GM23338 (cell line): ENCODE results near the gene RPUSD1. TPM values are rescaled to one million over a fixed set of nuclear protein-coding genes. Genes with fewer than 3 reads are reported as not detected.

ENCODE experiments used
- ATAC-seq: fragments of 200-7000 bp; cut with Tn5 transposase; 3 replicates; pipeline ENCODE4 v1.9.1; 2020
- DNase-seq: peaks from one replicate; pipeline ENCODE4 v3.0.0-alpha.2; 2015; ENCODE audit warnings: low spot score
- H2AFZ ChIP-seq: fragments of 200-600 bp; sonication (generic); 2 replicates; pipeline ENCODE4 v1.8.0; 2016; ENCODE audit warnings: antibody characterized with exemption, mild to moderate bottlenecking, moderate library complexity
- H3F3A ChIP-seq: fragments of 200-600 bp; sonication (generic); replicated peaks from 2 replicates; pipeline ENCODE4 v1.8.0; 2017; ENCODE audit warnings: antibody characterized with exemption, mixed run types, low read depth
- H3K27ac ChIP-seq: fragments of 200-600 bp; sonication (generic); 2 replicates; pipeline ENCODE4 v1.6.1; 2016; ENCODE audit warnings: low read depth
- H3K27me3 ChIP-seq: fragments of 200-600 bp; sonication (generic); 2 replicates; pipeline ENCODE4 v1.8.0; 2016; ENCODE audit warnings: mild to moderate bottlenecking, mixed run types, moderate library complexity; ENCODE audit not compliant: insufficient read depth
- H3K36me3 ChIP-seq: fragments of 200-600 bp; sonication (generic); 2 replicates; pipeline ENCODE4 v1.8.0; 2016; ENCODE audit warnings: mild to moderate bottlenecking; ENCODE audit not compliant: insufficient read depth
- H3K4me1 ChIP-seq: fragments of 200-600 bp; sonication (generic); 2 replicates; pipeline ENCODE4 v1.8.0; 2016; ENCODE audit warnings: mild to moderate bottlenecking, moderate library complexity; ENCODE audit not compliant: insufficient read depth
- H3K4me2 ChIP-seq: fragments of 200-600 bp; sonication (generic); 2 replicates; pipeline ENCODE4 v1.7.1; 2017; ENCODE audit warnings: mixed run types
- H3K4me3 ChIP-seq: fragments of 200-600 bp; sonication (generic); 2 replicates; pipeline ENCODE4 v1.6.1; 2016; ENCODE audit warnings: mixed run types
- H3K79me2 ChIP-seq: fragments of 200-600 bp; sonication (generic); replicated peaks from 2 replicates; pipeline ENCODE4 v1.8.0; 2017; ENCODE audit warnings: mild to moderate bottlenecking; ENCODE audit not compliant: insufficient read depth
- H3K9me2 ChIP-seq: fragments of 200-600 bp; sonication (generic); 2 replicates; pipeline ENCODE4 v1.8.0; 2017; ENCODE audit not compliant: insufficient read depth
- H4K20me1 ChIP-seq: fragments of 200-600 bp; sonication (generic); replicated peaks from 2 replicates; pipeline ENCODE4 v1.8.0; 2017; ENCODE audit warnings: mild to moderate bottlenecking; ENCODE audit not compliant: insufficient read depth
- H3K27ac Mint-ChIP-seq: 2 replicates; pipeline ENCODE4 v1.8.0; 2020; ENCODE audit warnings: inconsistent platforms, mild to moderate bottlenecking, moderate library complexity, mixed read lengths
- H3K27me3 Mint-ChIP-seq: 3 replicates; pipeline ENCODE4 v1.8.0; 2022; ENCODE audit warnings: low read depth, mild to moderate bottlenecking, moderate library complexity, mixed read lengths, inconsistent platforms; ENCODE audit not compliant: insufficient read depth, poor library complexity
- H3K36me3 Mint-ChIP-seq: 3 replicates; pipeline ENCODE4 v1.8.0; 2021; ENCODE audit warnings: low read depth, mild to moderate bottlenecking, inconsistent platforms, moderate library complexity, mixed read lengths
- H3K4me1 Mint-ChIP-seq: 3 replicates; pipeline ENCODE4 v1.8.0; 2020; ENCODE audit warnings: mild to moderate bottlenecking, inconsistent platforms, mixed read lengths
- H3K4me3 Mint-ChIP-seq: 3 replicates; pipeline ENCODE4 v1.8.0; 2021; ENCODE audit warnings: moderate library complexity, mild to moderate bottlenecking, inconsistent platforms, mixed read lengths
- H3K9me3 Mint-ChIP-seq: 3 replicates; pipeline ENCODE4 v1.8.0; 2020; ENCODE audit warnings: moderate library complexity, mild to moderate bottlenecking, inconsistent platforms, mixed read lengths
- CREB1 ChIP-seq: fragments of 250-450 bp; sonication (Bioruptor Pico); IDR thresholded peaks from 2 replicates; pipeline ENCODE4 v1.5.0; 2020; ENCODE audit warnings: low read depth, mild to moderate bottlenecking, moderate library complexity
- EZH2 ChIP-seq: fragments of 200-600 bp; sonication (generic); IDR thresholded peaks from one replicate; pipeline ENCODE4 v1.8.0; 2017; ENCODE audit warnings: antibody characterized with exemption, mild to moderate bottlenecking, low read depth; ENCODE audit not compliant: unreplicated experiment
- EZH2phosphoT487 ChIP-seq: fragments of 200-600 bp; sonication (generic); IDR thresholded peaks from one replicate; pipeline ENCODE4 v1.8.1; 2018; ENCODE audit warnings: antibody characterized with exemption; ENCODE audit not compliant: unreplicated experiment
- JUNB ChIP-seq: IDR thresholded peaks from one replicate; pipeline ENCODE4 v1.6.1; 2016; ENCODE audit warnings: antibody characterized with exemption; ENCODE audit not compliant: unreplicated experiment
- NANOG ChIP-seq: IDR thresholded peaks from 2 replicates; pipeline ENCODE4 v1.6.1; 2016; ENCODE audit warnings: antibody characterized with exemption, borderline replicate concordance
- POLR2AphosphoS5 ChIP-seq: IDR thresholded peaks from 2 replicates; pipeline ENCODE4 v1.6.1; 2016; ENCODE audit warnings: antibody characterized with exemption, low read depth
- STAT1 ChIP-seq: IDR thresholded peaks from one replicate; pipeline ENCODE4 v1.6.1; 2016; ENCODE audit warnings: antibody characterized with exemption; ENCODE audit not compliant: unreplicated experiment
- ZNF114 ChIP-seq: fragments of 250-450 bp; sonication (Bioruptor Pico); IDR thresholded peaks from 2 replicates; pipeline ENCODE4 v1.5.0; 2020; ENCODE audit warnings: mild to moderate bottlenecking, moderate library complexity
- ZNF331 ChIP-seq: fragments of 250-450 bp; sonication (Bioruptor Pico); IDR thresholded peaks from 2 replicates; pipeline ENCODE4 v1.5.0; 2020; ENCODE audit warnings: low read depth, mild to moderate bottlenecking, moderate library complexity
- polyA plus RNA-seq: library from polyadenylated mRNA; unstranded; fragments of >200 nt; fragmentation: Nextera tagmentation; extraction: Ambion mirVana; gene quantifications from 2 replicates; pipeline ENCODE4 v1.2.1, GENCODE V29; 2016
- total RNA-seq: library from RNA; depleted of rRNA; stranded (reverse); fragments of >200 nt; shearing (Covaris generic); gene quantifications from 2 replicates; pipeline ENCODE4 v1.2.3, GENCODE V29; 2014
- TF ChIP-seq, protein P1 (sequence below): IDR thresholded peaks from one replicate; pipeline ENCODE4 v1.6.1; 2018; ENCODE audit warnings: antibody characterized with exemption; ENCODE audit not compliant: unreplicated experiment
- TF ChIP-seq, protein P2 (sequence below): fragments of 250-450 bp; sonication (Bioruptor Pico); IDR thresholded peaks from 2 replicates; pipeline ENCODE4 v1.5.0; 2020; ENCODE audit warnings: mild to moderate bottlenecking, moderate library complexity
- TF ChIP-seq, protein P3 (sequence below): IDR thresholded peaks from 2 replicates; pipeline ENCODE4 v1.6.1; 2016; ENCODE audit warnings: antibody characterized with exemption

The RPUSD1 gene
- total and polyA plus RNA-seq, 2 experiments from 2014 or later = 19.1 to 79.5 TPM

DNA sequence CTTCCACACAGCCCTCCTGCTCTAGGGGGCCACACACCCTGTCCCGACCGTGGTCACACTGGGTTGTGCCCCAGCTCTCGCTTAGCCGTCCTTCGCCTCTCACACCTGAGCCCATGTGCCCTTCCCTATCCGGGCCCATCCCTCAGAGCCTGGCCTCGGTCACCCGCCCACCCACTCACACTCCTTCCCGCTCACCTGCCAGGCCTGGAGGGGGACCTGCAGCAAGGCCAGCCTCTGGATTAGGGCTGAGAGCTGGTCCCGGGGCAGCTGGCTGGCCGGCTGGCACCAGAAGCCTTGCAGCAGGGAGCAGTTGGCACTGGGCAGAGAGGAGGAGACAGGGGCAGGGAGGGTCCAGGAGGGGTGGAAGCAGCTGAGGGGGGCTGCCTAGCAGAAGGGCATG is 9.7 kb downstream of the RPUSD1 start (continued):
- TF ChIP-seq, protein P1, sequence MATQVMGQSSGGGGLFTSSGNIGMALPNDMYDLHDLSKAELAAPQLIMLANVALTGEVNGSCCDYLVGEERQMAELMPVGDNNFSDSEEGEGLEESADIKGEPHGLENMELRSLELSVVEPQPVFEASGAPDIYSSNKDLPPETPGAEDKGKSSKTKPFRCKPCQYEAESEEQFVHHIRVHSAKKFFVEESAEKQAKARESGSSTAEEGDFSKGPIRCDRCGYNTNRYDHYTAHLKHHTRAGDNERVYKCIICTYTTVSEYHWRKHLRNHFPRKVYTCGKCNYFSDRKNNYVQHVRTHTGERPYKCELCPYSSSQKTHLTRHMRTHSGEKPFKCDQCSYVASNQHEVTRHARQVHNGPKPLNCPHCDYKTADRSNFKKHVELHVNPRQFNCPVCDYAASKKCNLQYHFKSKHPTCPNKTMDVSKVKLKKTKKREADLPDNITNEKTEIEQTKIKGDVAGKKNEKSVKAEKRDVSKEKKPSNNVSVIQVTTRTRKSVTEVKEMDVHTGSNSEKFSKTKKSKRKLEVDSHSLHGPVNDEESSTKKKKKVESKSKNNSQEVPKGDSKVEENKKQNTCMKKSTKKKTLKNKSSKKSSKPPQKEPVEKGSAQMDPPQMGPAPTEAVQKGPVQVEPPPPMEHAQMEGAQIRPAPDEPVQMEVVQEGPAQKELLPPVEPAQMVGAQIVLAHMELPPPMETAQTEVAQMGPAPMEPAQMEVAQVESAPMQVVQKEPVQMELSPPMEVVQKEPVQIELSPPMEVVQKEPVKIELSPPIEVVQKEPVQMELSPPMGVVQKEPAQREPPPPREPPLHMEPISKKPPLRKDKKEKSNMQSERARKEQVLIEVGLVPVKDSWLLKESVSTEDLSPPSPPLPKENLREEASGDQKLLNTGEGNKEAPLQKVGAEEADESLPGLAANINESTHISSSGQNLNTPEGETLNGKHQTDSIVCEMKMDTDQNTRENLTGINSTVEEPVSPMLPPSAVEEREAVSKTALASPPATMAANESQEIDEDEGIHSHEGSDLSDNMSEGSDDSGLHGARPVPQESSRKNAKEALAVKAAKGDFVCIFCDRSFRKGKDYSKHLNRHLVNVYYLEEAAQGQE = no peak

DNA sequence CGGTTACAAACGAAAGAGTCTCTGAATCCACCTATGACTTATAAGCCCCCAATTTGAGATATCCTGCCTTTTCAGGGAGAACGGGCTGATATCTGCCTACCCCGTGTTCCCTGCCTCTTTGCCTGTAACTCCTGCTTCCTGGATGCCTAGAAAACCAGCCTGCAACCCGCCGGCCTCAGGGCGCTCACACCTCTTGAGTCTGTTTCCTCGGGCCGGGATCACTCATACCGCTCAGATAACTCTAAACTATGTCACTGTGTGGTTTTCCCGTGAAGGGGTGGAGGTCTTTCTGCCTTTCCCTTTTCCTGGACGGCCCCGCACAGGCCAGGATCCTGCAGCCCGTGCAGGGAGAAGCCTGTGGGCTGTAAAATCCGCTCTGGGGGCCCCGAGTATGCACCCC is 10.4 kb downstream of the RPUSD1 start:
- peaks cover 10% of the 10 kb centered on the region for H3K27me3 Mint-ChIP-seq
- Histone ChIP-seq H3K9me2 (no peaks in the 10 kb centered on the region), H3K4me1 (no peaks in the 10 kb centered on the region), H3K4me3 (no peak overlapping the region), H2AFZ (no peak overlapping the region), H3K27me3 (no peaks in the 10 kb centered on the region), H3F3A (peaks cover 3% of the 10 kb centered on the region; the same call in 1 of the 2 replicates), H3K27ac (no peak overlapping the region), H3K79me2 (no peaks in the 10 kb centered on the region), H3K36me3 (no peaks in the 10 kb centered on the region), H3K4me2 (no peak overlapping the region), H4K20me1 (no peaks in the 10 kb centered on the region)
- no peaks in the 10 kb centered on the region for H3K4me1 Mint-ChIP-seq
- H3K27ac Mint-ChIP-seq = no peak overlapping the region
- ATAC-seq (no peak), DNase-seq (no peak)
- H3K36me3 Mint-ChIP-seq = no peaks in the 10 kb centered on the region
- no peaks in the 10 kb centered on the region for H3K9me3 Mint-ChIP-seq
- no peak overlapping the region for H3K4me3 Mint-ChIP-seq
- TF ChIP-seq EZH2phosphoT487 (no peak), POLR2AphosphoS5 (no peak), ZNF331 (CRISPR knock-in tag) (no peak), STAT1 (no peak), NANOG (no peak), CREB1 (no peak), ZNF114 (CRISPR knock-in tag) (no peak), EZH2 (no peak), JUNB (no peak)
- TF ChIP-seq, protein P2, sequence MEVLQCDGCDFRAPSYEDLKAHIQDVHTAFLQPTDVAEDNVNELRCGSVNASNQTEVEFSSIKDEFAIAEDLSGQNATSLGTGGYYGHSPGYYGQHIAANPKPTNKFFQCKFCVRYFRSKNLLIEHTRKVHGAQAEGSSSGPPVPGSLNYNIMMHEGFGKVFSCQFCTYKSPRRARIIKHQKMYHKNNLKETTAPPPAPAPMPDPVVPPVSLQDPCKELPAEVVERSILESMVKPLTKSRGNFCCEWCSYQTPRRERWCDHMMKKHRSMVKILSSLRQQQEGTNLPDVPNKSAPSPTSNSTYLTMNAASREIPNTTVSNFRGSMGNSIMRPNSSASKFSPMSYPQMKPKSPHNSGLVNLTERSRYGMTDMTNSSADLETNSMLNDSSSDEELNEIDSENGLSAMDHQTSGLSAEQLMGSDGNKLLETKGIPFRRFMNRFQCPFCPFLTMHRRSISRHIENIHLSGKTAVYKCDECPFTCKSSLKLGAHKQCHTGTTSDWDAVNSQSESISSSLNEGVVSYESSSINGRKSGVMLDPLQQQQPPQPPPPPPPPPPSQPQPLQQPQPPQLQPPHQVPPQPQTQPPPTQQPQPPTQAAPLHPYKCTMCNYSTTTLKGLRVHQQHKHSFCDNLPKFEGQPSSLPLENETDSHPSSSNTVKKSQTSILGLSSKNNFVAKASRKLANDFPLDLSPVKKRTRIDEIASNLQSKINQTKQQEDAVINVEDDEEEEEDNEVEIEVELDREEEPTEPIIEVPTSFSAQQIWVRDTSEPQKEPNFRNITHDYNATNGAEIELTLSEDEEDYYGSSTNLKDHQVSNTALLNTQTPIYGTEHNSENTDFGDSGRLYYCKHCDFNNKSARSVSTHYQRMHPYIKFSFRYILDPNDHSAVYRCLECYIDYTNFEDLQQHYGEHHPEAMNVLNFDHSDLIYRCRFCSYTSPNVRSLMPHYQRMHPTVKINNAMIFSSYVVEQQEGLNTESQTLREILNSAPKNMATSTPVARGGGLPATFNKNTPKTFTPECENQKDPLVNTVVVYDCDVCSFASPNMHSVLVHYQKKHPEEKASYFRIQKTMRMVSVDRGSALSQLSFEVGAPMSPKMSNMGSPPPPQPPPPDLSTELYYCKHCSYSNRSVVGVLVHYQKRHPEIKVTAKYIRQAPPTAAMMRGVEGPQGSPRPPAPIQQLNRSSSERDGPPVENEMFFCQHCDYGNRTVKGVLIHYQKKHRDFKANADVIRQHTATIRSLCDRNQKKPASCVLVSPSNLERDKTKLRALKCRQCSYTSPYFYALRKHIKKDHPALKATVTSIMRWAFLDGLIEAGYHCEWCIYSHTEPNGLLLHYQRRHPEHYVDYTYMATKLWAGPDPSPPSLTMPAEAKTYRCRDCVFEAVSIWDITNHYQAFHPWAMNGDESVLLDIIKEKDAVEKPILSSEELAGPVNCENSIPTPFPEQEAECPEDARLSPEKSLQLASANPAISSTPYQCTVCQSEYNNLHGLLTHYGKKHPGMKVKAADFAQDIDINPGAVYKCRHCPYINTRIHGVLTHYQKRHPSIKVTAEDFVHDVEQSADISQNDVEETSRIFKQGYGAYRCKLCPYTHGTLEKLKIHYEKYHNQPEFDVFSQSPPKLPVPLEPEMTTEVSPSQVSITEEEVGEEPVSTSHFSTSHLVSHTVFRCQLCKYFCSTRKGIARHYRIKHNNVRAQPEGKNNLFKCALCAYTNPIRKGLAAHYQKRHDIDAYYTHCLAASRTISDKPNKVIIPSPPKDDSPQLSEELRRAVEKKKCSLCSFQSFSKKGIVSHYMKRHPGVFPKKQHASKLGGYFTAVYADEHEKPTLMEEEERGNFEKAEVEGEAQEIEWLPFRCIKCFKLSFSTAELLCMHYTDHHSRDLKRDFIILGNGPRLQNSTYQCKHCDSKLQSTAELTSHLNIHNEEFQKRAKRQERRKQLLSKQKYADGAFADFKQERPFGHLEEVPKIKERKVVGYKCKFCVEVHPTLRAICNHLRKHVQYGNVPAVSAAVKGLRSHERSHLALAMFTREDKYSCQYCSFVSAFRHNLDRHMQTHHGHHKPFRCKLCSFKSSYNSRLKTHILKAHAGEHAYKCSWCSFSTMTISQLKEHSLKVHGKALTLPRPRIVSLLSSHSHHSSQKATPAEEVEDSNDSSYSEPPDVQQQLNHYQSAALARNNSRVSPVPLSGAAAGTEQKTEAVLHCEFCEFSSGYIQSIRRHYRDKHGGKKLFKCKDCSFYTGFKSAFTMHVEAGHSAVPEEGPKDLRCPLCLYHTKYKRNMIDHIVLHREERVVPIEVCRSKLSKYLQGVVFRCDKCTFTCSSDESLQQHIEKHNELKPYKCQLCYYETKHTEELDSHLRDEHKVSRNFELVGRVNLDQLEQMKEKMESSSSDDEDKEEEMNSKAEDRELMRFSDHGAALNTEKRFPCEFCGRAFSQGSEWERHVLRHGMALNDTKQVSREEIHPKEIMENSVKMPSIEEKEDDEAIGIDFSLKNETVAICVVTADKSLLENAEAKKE (CRISPR knock-in tag) = no peak
- TF ChIP-seq, protein P1 = no peak
- TF ChIP-seq, protein P3, sequence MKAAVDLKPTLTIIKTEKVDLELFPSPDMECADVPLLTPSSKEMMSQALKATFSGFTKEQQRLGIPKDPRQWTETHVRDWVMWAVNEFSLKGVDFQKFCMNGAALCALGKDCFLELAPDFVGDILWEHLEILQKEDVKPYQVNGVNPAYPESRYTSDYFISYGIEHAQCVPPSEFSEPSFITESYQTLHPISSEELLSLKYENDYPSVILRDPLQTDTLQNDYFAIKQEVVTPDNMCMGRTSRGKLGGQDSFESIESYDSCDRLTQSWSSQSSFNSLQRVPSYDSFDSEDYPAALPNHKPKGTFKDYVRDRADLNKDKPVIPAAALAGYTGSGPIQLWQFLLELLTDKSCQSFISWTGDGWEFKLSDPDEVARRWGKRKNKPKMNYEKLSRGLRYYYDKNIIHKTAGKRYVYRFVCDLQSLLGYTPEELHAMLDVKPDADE = no peak
